A673 (cell line): Measurements from ENCODE around the gene CREB3L1.

ENCODE experiments used
- EZH2 ChIP-seq: fragments of 200-600 bp; sonication (generic); IDR thresholded peaks from 2 replicates; pipeline ENCODE4 v1.6.1; 2017; ENCODE audit warnings: borderline replicate concordance, low read depth, mild to moderate bottlenecking, mixed read lengths, antibody characterized with exemption, low read length; ENCODE audit not compliant: poor library complexity, severe bottlenecking
- TF ChIP-seq, protein P1 (sequence below): fragments of 300-800, 200-600 bp; sonication (generic); conservative IDR thresholded peaks from 2 replicates; pipeline ENCODE4 v1.5.1; 2017; ENCODE audit warnings: low read depth, mild to moderate bottlenecking, antibody characterized with exemption, low read length, moderate library complexity, mixed read lengths

DNA sequence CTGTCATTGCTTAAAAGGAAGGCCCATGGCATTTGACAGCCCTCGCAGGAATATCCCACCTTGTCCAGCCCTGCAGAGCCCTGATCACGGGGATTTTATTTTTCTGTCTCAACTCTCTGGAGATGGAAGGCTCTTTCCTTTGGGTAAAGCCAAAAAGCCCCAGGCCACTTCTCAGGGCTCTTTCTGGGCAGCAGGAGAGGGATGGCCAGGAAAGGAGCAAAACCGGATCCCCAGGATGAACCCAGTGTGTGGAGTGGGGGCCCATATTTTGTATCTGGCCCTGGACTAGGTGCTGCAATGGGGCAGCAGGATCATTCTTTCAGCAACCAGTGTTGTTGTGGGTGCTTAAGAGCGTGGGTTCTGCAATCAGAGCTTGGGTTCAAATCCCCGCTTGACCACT is 11.0 kb downstream of the CREB3L1 start:
- no peak for TF ChIP-seq EZH2
- TF ChIP-seq, protein P1, sequence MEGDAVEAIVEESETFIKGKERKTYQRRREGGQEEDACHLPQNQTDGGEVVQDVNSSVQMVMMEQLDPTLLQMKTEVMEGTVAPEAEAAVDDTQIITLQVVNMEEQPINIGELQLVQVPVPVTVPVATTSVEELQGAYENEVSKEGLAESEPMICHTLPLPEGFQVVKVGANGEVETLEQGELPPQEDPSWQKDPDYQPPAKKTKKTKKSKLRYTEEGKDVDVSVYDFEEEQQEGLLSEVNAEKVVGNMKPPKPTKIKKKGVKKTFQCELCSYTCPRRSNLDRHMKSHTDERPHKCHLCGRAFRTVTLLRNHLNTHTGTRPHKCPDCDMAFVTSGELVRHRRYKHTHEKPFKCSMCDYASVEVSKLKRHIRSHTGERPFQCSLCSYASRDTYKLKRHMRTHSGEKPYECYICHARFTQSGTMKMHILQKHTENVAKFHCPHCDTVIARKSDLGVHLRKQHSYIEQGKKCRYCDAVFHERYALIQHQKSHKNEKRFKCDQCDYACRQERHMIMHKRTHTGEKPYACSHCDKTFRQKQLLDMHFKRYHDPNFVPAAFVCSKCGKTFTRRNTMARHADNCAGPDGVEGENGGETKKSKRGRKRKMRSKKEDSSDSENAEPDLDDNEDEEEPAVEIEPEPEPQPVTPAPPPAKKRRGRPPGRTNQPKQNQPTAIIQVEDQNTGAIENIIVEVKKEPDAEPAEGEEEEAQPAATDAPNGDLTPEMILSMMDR = no peak
